ENCODE results near the gene SNX10.

SNX10 gene

GRCh38 chr7:26305090-26305868 lies 13.6 kb downstream of the SNX10 start:
- no peak for DNase-seq

GRCh38 chr7:26305869-26306665 lies 14.4 kb downstream of the SNX10 start:
- DNase-seq, result no peak

GRCh38 chr7:26306790-26307189 lies 15.1 kb downstream of the SNX10 start:
- DNase-seq, result no peak

- DNase-seq, result no peak
These were observed 15.6 kb downstream of the SNX10 start for GRCh38 chr7:26307226-26307625.

GRCh38 chr7:26307791-26308190 lies 16.1 kb downstream of the SNX10 start:
- DNase-seq, result no peak

- no peak for DNase-seq
These were observed 16.9 kb downstream of the SNX10 start for GRCh38 chr7:26308551-26308950.

GRCh38 chr7:26309089-26309488 lies 17.4 kb downstream of the SNX10 start:
- no peak for DNase-seq

GRCh38 chr7:26311798-26312197 lies 20.1 kb downstream of the SNX10 start:
- DNase-seq, result no peak

- no peak for DNase-seq
These were observed 25.5 kb downstream of the SNX10 start for GRCh38 chr7:26317211-26317610.

- DNase-seq, result no peak
These were observed 27.3 kb downstream of the SNX10 start for GRCh38 chr7:26318921-26319320.

- no peak for DNase-seq
These were observed 28.0 kb downstream of the SNX10 start for GRCh38 chr7:26319636-26320035.

- no peak for DNase-seq
These were observed 29.2 kb downstream of the SNX10 start for GRCh38 chr7:26320878-26321277.

- DNase-seq, result no peak
These were observed 29.8 kb downstream of the SNX10 start for GRCh38 chr7:26321435-26321834.

- DNase-seq, result no peak
These were observed 34.5 kb downstream of the SNX10 start for GRCh38 chr7:26326211-26326610.

- DNase-seq, result no peak
These were observed 37.1 kb downstream of the SNX10 start for GRCh38 chr7:26328498-26329390.

GRCh38 chr7:26329520-26330255 lies 38.0 kb downstream of the SNX10 start:
- no peak for DNase-seq

GRCh38 chr7:26331113-26331512 lies 39.5 kb downstream of the SNX10 start:
- DNase-seq, result no peak

- no peak for DNase-seq
These were observed 40.1 kb downstream of the SNX10 start for GRCh38 chr7:26331789-26332188.

- no peak for DNase-seq
These were observed 41.0 kb downstream of the SNX10 start for GRCh38 chr7:26332698-26333097.

GRCh38 chr7:26334166-26334859 lies 42.7 kb downstream of the SNX10 start:
- no peak for DNase-seq

- DNase-seq, result no peak
These were observed 45.7 kb downstream of the SNX10 start for GRCh38 chr7:26337232-26337865.

All from NCI-H526 (cell line).